GM12873 (cell line): ENCODE measurements around the gene UGT1A9.
A peak's percentile ranks its signal among the peaks of the same experiment; 100 is the strongest.

Experiments
- TF ChIP-seq, protein P1 (sequence below): IDR thresholded peaks from 2 replicates; pipeline ENCODE4 v1.5.1; 2012; ENCODE audit warnings: low read depth, mild to moderate bottlenecking, moderate library complexity, low read length, control low read depth; ENCODE audit not compliant: insufficient read depth; ENCODE audit errors: missing control alignments

The UGT1A9 gene

DNA sequence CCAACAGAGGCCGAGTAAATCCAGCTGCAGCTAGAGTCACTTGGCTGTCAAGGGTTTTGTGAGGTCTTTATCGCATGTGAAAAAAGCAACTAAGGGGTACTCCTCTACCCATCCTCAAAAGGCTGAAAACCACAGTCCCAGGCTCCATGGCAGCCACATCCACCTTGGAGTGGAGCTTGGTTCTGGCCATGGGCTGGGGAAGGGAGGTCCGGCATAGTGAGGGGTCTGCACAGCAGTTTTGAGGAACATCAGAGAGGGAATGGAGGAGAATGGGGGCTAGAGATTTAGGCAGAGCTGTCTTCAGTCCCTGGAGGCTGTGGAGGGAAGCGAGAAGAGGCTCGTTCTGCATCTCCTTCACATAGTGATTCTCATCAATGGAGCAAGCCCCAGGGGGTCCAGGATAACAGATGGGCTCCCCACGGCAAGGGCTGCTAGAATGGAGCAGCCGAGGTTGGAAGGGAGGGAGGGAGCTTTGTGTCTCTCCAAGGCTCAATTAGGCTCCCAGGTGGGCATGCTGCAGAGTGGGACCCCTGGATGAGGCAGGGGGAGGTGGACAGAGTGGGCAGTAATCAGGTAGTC, 127.5 kb downstream of the UGT1A9 start:
- TF ChIP-seq, protein P1, sequence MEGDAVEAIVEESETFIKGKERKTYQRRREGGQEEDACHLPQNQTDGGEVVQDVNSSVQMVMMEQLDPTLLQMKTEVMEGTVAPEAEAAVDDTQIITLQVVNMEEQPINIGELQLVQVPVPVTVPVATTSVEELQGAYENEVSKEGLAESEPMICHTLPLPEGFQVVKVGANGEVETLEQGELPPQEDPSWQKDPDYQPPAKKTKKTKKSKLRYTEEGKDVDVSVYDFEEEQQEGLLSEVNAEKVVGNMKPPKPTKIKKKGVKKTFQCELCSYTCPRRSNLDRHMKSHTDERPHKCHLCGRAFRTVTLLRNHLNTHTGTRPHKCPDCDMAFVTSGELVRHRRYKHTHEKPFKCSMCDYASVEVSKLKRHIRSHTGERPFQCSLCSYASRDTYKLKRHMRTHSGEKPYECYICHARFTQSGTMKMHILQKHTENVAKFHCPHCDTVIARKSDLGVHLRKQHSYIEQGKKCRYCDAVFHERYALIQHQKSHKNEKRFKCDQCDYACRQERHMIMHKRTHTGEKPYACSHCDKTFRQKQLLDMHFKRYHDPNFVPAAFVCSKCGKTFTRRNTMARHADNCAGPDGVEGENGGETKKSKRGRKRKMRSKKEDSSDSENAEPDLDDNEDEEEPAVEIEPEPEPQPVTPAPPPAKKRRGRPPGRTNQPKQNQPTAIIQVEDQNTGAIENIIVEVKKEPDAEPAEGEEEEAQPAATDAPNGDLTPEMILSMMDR, result no peak

DNA sequence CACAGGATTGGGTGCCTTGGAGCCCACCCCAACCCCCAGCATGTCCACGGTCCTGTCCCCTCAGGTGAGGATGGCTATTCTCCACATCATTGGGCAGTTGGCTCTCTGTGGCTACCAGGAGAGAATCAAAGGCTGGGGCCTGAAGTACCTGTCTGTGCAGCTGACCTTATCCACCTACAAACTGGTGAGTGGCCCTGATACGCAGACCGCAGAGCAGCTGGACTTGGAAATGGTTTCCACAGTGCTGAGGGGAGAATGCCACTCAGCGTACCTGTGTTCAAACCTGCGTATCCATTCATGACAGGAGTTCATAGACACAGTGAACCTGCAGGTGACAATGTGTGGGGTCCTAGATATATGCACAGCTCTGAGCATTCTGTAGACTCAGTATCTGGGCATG, 128.0 kb downstream of the UGT1A9 start:
- TF ChIP-seq, protein P1, result no peak

DNA sequence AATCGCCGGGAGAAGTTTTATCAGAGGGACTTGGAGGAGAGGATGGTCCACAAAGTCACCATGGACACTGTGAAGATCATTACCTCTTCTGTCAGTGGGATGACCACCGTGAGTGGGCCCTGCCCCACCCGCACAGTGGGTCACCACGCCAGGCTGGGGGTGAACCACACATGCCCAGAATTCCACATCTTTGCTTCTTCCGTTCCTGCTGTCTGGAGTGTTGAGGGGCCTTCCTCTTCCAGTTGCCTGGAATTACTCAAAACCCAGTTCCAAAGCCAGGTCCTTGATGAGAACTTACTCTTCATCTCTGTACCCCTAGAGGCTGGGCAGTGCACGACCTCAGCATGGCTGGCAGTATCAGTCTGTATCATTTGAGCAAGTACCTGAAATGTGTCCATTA, 128.5 kb downstream of the UGT1A9 start:
- TF ChIP-seq, protein P1, result peak; percentile 9

GRCh38 chr2:233801357-233802131, 129.8 kb downstream of the UGT1A9 start:
- TF ChIP-seq, protein P1, result no peak

DNA sequence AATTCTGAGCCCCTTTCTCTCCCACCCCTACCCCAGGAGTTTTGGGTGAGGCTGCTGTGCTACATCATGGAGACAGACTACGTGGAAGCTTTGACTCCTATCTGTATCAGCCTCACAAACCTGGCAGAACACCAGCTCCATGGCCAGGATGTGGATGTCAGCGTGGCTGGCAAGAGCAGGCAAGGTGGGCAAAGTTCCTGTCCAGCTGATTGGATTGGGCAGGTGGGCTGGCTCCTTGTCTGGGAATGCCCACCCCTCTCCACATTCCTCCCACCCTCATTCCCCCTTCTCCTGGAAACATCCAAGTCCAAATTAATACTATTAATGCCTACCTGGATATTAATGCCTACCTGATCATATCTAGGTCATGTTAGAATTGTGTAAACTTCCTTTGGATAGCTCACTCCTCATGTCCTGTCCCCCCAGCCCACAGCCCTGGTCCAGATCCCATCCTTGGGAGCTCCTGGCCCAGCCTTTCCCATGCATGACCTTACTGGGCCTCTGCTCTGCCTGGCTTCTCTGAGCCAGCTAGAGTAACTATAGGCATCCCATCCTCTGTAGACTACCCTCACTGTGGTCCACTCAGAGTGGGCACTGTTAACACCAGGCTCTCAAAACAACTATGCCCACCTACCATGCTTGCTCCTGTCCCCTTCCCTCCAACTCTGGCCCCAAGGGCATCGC, 130.6 kb downstream of the UGT1A9 start:
- TF ChIP-seq, protein P1, result no peak

GRCh38 chr2:233803292-233803911, 131.7 kb downstream of the UGT1A9 start:
- TF ChIP-seq, protein P1, result no peak

DNA sequence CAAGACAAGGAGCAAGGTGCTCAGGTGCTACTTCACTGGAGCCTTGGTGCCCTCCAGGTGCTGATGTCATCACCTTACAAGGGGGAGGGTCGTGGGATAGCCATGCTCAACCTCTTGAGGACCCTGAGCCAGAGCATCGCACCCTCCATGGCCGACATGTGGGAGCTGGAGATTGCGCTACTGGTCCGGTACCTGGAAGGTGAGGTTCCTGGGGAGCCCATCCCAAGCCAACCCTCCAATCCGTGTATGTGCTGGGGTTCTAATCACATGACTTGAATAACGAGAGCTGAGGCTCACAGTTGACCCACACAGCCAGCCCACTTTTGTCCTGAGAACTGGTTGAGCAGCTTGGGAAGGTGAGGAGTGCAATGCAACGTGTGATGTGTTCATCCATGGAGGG, 132.3 kb downstream of the UGT1A9 start:
- TF ChIP-seq, protein P1, result no peak
